GM18907 (cell line): Measurements from ENCODE around the gene GOLGA8T.
"Not testable (repeated sequence)": the region's sequence is repeated elsewhere in the genome, so short reads cannot be mapped to it uniquely, and the experiment has no call there.

Experiments
- ATAC-seq: cut with Tn5 transposase; IDR thresholded peaks from one replicate; pipeline ENCODE4 v1.9.1; 2021; ENCODE audit warnings: mild to moderate bottlenecking, moderate library complexity; ENCODE audit not compliant: unreplicated experiment

The GOLGA8T gene

DNA sequence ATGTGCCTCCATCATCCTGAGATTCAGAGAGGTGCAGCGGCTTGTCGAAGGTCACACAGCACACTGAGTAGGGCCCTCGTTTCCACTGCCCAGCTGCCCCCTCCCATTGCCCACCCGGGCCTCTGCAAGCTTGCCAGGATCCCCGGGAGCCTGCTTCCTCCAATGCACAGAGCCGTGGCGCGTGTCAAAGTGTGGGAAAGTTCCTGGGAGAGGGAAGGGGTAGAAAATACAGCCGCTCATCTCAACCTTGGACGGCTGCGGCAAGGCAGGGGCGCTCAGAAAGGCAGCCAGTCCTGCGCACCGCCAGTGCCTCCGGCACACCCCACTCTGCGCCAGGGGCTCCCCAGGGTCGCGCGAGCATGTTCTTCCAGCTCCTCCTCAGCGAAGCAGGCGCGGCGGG is 56.3 kb downstream of the GOLGA8T start:
- ATAC-seq: not testable (repeated sequence)

DNA sequence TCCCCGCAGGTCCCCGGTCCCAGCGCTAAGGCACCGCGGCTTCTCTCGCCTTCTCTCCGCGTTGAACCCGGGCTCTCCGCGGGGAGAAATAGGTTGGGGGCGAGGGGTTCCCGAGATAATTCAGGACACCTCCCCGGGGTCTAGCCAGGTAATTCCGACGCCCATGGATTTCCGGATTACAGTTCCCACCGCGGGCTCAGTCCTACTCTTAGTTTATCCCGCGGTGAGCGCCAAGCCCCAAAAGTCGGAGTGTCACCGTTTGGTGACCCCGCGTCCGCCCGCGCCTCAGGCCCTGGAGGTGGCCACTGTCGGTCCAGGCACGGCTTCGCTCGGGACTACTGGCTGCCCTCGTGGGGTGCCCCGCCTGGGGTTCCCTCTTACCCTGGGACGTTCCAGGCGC is 56.8 kb downstream of the GOLGA8T start:
- not testable (repeated sequence) for ATAC-seq

DNA sequence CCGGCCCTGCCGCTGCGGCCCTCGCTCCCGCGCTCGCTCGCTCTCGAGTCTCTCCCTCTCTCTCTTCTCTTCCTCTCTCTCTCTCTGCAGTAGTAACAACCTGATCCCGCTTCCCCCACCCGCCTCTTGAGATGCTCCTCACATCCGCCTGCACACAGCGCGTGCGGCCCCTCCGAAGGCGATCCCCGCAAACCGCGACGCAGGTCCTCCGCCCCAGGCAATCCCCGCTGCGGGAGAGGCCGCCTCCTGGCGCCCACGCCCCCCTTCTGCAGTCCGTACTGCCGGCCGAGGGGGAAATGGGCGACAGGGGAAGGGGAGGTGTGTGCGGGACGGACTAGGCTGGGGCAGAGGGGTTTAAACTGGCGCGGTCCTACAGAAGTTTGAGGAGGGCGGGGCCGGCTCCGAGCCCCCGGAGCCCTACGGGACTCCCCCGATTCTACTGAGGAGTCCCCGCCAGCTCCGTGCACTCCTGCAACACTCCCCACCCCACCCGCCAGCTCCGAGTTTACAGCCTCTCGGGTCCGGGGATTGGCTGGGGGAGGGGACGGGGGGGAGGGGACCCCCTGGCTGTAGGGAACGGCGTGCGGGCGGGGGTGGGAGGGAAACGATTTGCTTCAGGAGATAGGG is 57.4 kb downstream of the GOLGA8T start:
- ATAC-seq: not testable (repeated sequence)

DNA sequence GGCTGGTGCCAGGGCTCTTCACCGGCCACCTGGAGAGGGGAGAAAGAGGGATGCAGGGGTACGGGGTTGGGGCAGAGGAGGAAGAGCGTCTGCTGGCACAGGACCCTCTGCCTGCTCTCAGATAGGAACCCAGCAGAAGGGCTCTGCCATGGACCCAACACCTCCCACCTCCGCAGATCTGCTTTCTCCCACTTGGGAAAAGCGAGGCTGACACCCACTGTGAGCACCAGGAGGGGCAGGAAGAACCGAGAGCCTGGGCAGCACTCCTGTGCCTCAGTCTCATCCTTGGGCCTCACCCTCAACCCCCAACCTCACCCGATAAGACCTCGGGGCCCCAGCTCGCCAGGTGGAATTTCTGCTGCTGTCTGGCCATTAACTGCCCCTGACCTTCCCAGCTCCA is 58.0 kb downstream of the GOLGA8T start:
- ATAC-seq: not testable (repeated sequence)
